H9 (cell line): ENCODE results near the gene CSHL1. TPM values are rescaled to one million over a fixed set of nuclear protein-coding genes. Genes with fewer than 3 reads are reported as not detected.

Experiments used
- DNase-seq: peaks from one replicate; pipeline ENCODE4 v3.0.0-alpha.2; 2017
- H2AFZ ChIP-seq: one replicate; pipeline ENCODE4 v1.6.1; 2013; ENCODE audit warnings: mild to moderate bottlenecking, low read length, control low read depth, moderate library complexity
- H2AK5ac ChIP-seq: 2 replicates; pipeline ENCODE4 v1.6.1; 2013; ENCODE audit warnings: low read length, control low read depth, mixed read lengths; ENCODE audit not compliant: insufficient read length
- H2BK120ac ChIP-seq: one replicate; pipeline ENCODE4 v1.6.1; 2013; ENCODE audit warnings: low read depth, mild to moderate bottlenecking, low read length, control low read depth, inconsistent platforms; ENCODE audit not compliant: poor library complexity, severe bottlenecking
- H2BK12ac ChIP-seq: 2 replicates; pipeline ENCODE4 v1.6.1; 2013; ENCODE audit warnings: low read length, control low read depth, mixed read lengths, low read depth; ENCODE audit not compliant: insufficient read length
- H2BK15ac ChIP-seq: 2 replicates; pipeline ENCODE4 v1.6.1; 2013; ENCODE audit warnings: low read depth, low read length, control low read depth
- H2BK20ac ChIP-seq: one replicate; pipeline ENCODE4 v1.6.1; 2013; ENCODE audit warnings: low read depth, mild to moderate bottlenecking, low read length, control low read depth, inconsistent platforms; ENCODE audit not compliant: poor library complexity, severe bottlenecking
- H2BK5ac ChIP-seq: 2 replicates; pipeline ENCODE4 v1.6.1; 2013; ENCODE audit warnings: low read length, control low read depth, mixed read lengths; ENCODE audit not compliant: insufficient read length
- H3K14ac ChIP-seq: 2 replicates; pipeline ENCODE4 v1.6.1; 2013; ENCODE audit warnings: low read length, control low read depth; ENCODE audit not compliant: insufficient read depth
- H3K18ac ChIP-seq: 2 replicates; pipeline ENCODE4 v1.6.1; 2013; ENCODE audit warnings: low read depth, mild to moderate bottlenecking, mixed read lengths, low read length, control low read depth; ENCODE audit not compliant: insufficient read length
- H3K23ac ChIP-seq: 2 replicates; pipeline ENCODE4 v1.6.1; 2013; ENCODE audit warnings: low read length, control low read depth, mixed read lengths, low read depth; ENCODE audit not compliant: insufficient read length
- H3K23me2 ChIP-seq: 2 replicates; pipeline ENCODE4 v1.6.1; 2013; ENCODE audit warnings: low read depth, mild to moderate bottlenecking, mixed read lengths, low read length, control low read depth; ENCODE audit not compliant: insufficient read length, poor library complexity, severe bottlenecking
- H3K27ac ChIP-seq: 2 replicates; pipeline ENCODE4 v1.5.1; 2013; ENCODE audit warnings: low read length, control low read depth, mixed read lengths, low read depth; ENCODE audit not compliant: insufficient read length
- H3K27me3 ChIP-seq: 2 replicates; pipeline ENCODE4 v1.6.1; 2013; ENCODE audit warnings: low read length, control low read depth, inconsistent platforms; ENCODE audit not compliant: insufficient read depth
- H3K4ac ChIP-seq: 2 replicates; pipeline ENCODE4 v1.6.1; 2013; ENCODE audit warnings: low read depth, mild to moderate bottlenecking, control low read depth, inconsistent platforms, low read length, moderate library complexity
- H3K4me1 ChIP-seq: 2 replicates; pipeline ENCODE4 v1.6.1; 2013; ENCODE audit warnings: low read length, control low read depth, inconsistent platforms; ENCODE audit not compliant: insufficient read depth
- H3K4me2 ChIP-seq: 2 replicates; pipeline ENCODE4 v1.6.1; 2013; ENCODE audit warnings: low read length, control low read depth, mixed read lengths; ENCODE audit not compliant: insufficient read length, insufficient read depth
- H3K56ac ChIP-seq: 2 replicates; pipeline ENCODE4 v1.6.1; 2013; ENCODE audit warnings: low read depth, mild to moderate bottlenecking, mixed read lengths, low read length, control low read depth; ENCODE audit not compliant: insufficient read length
- H3K79me1 ChIP-seq: 2 replicates; pipeline ENCODE4 v1.6.1; 2013; ENCODE audit warnings: low read depth, mild to moderate bottlenecking, moderate library complexity, low read length, control low read depth, inconsistent platforms; ENCODE audit not compliant: insufficient read depth, poor library complexity, severe bottlenecking
- H3K79me2 ChIP-seq: 2 replicates; pipeline ENCODE4 v1.6.1; 2013; ENCODE audit warnings: low read length, control low read depth, inconsistent platforms; ENCODE audit not compliant: insufficient read depth
- H3K9ac ChIP-seq: 2 replicates; pipeline ENCODE4 v1.6.1; 2013; ENCODE audit warnings: low read length, control low read depth, mixed read lengths; ENCODE audit not compliant: insufficient read length; ENCODE audit errors: extremely low read depth
- H3K9me3 ChIP-seq: one replicate; pipeline ENCODE4 v1.6.1; 2013; ENCODE audit warnings: low read depth, low read length, inconsistent platforms; ENCODE audit not compliant: control insufficient read depth
- H3T11ph ChIP-seq: one replicate; pipeline ENCODE4 v1.6.1; 2013; ENCODE audit warnings: mild to moderate bottlenecking, low read length, control low read depth, inconsistent platforms
- H4K20me1 ChIP-seq: one replicate; pipeline ENCODE4 v1.6.1; 2013; ENCODE audit not compliant: control insufficient read depth, insufficient read length, insufficient read depth
- H4K5ac ChIP-seq: 2 replicates; pipeline ENCODE4 v1.6.1; 2013; ENCODE audit warnings: low read depth, mild to moderate bottlenecking, mixed read lengths, low read length, control low read depth; ENCODE audit not compliant: insufficient read length
- H4K8ac ChIP-seq: replicated peaks from 2 replicates; pipeline ENCODE4 v1.6.1; 2013; ENCODE audit warnings: low read length, control low read depth, mixed read lengths, low read depth; ENCODE audit not compliant: insufficient read length
- H4K91ac ChIP-seq: 2 replicates; pipeline ENCODE4 v1.6.1; 2013; ENCODE audit warnings: low read depth, mild to moderate bottlenecking, moderate library complexity, mixed read lengths, low read length, control low read depth; ENCODE audit not compliant: insufficient read length
- H3K27ac Mint-ChIP-seq, 3 experiments: 2 replicates in 2 of 3; 3 replicates in 1 of 3; pipeline ENCODE4 v1.8.0; 2020 to 2021; ENCODE audit warnings: mixed read lengths in 3 of 3, mild to moderate bottlenecking in 1 of 3, moderate library complexity in 1 of 3
- H3K27me3 Mint-ChIP-seq: 2 replicates; pipeline ENCODE4 v1.8.0; 2021; ENCODE audit warnings: low read depth, mild to moderate bottlenecking, moderate library complexity, mixed read lengths
- H3K36me3 Mint-ChIP-seq, 3 experiments: 2 replicates in 2 of 3; 3 replicates in 1 of 3; pipeline ENCODE4 v1.8.0; 2020 to 2021; ENCODE audit warnings: low read depth in 3 of 3, mixed read lengths in 3 of 3; ENCODE audit not compliant: insufficient read depth in 1 of 3
- H3K4me1 Mint-ChIP-seq, 2 experiments: 2 replicates each; pipeline ENCODE4 v1.8.0; 2020; ENCODE audit warnings: mixed read lengths in 2 of 2
- H3K4me3 Mint-ChIP-seq, 2 experiments: 2 replicates in 1 of 2; 3 replicates in 1 of 2; pipeline ENCODE4 v1.8.0; 2020 to 2021; ENCODE audit warnings: mild to moderate bottlenecking in 2 of 2, mixed read lengths in 2 of 2, moderate library complexity in 1 of 2
- H3K9me3 Mint-ChIP-seq, 2 experiments: 2 replicates in 1 of 2; 3 replicates in 1 of 2; pipeline ENCODE4 v1.8.0; 2020; ENCODE audit warnings: mild to moderate bottlenecking in 2 of 2, mixed read lengths in 2 of 2, moderate library complexity in 1 of 2
- CTCF ChIP-seq: fragments of 200-600 bp; sonication (generic); conservative IDR thresholded peaks from 3 replicates; pipeline ENCODE4 v1.8.0; 2021; ENCODE audit warnings: antibody characterized with exemption, mild to moderate bottlenecking
- WGBS: extraction: QIAGEN DNeasy Blood & Tissue Kit; methylation state at CpG from one replicate; pipeline ENCODE4 v1.1.7; 2013; ENCODE audit warnings: missing lambda C conversion rate, low lambda C conversion rate, mixed read lengths; ENCODE audit not compliant: insufficient read length; ENCODE audit errors: extremely low coverage; 5-methylcytosine and 5-hydroxymethylcytosine counted together
- total RNA-seq: library from RNA; stranded (reverse); gene quantifications from 2 replicates; pipeline ENCODE4 v1.2.1, GENCODE V29; 2021

CSHL1 gene
- total RNA-seq, 1 experiment from 2014 or later, result not detected

GRCh38 chr17:63954402-63955063 lies 43.5 kb upstream of the CSHL1 start:
- Mint-ChIP-seq H3K36me3 (peaks cover 2 to 8% (median 4%) of the 10 kb centered on the region in 3 experiments; a peak in 3 of 7 replicates), H3K4me3 (no peak overlapping the region), H3K4me1 (no peaks in the 10 kb centered on the region; a peak in 1 of 4 replicates), H3K27me3 (no peaks in the 10 kb centered on the region), H3K9me3 (no peaks in the 10 kb centered on the region), H3K27ac (peak overlapping the region in 1 of 3 experiments; percentile 48; a peak in 1 of 7 replicates)
- Histone ChIP-seq H3K23me2 (no peaks in the 10 kb centered on the region), H2BK120ac (no peak overlapping the region), H3K56ac (no peak overlapping the region), H4K5ac (no peak overlapping the region), H2BK20ac (no peak overlapping the region), H4K20me1 (no peaks in the 10 kb centered on the region), H3K4ac (no peak overlapping the region), H3K27ac (no peak overlapping the region), H3K9ac (no peak overlapping the region), H2BK12ac (no peak overlapping the region), H3K79me2 (no peaks in the 10 kb centered on the region), H3K79me1 (no peaks in the 10 kb centered on the region), H2BK5ac (no peak overlapping the region), H3K23ac (no peak overlapping the region), H2AFZ (no peak overlapping the region), H3K27me3 (no peaks in the 10 kb centered on the region), H3K18ac (no peak overlapping the region), H3K9me3 (no peaks in the 10 kb centered on the region), H3T11ph (no peak overlapping the region), H4K8ac (no peak overlapping the region), H4K91ac (no peak overlapping the region), H3K4me2 (no peak overlapping the region), H2BK15ac (no peak overlapping the region), H3K4me1 (no peaks in the 10 kb centered on the region), H2AK5ac (no peak overlapping the region), H3K14ac (no peak overlapping the region)
- DNase-seq, result no peak
- TF ChIP-seq CTCF, result no peak
- no CpG with 5 or more reads among the region's 11 CpGs for WGBS
